ENCODE results near the gene ACE.

- no peak for TF ChIP-seq ZNF274 (IDR thresholded peaks at IDR 0.05; ENCODE audit: low read depth, low read length)
- no peak for TF ChIP-seq YY1 (IDR thresholded peaks at IDR 0.05; ENCODE audit: insufficient read depth, insufficient read length)
- TF ChIP-seq SUZ12 (IDR thresholded peaks at IDR 0.05; ENCODE audit: extremely low read depth, insufficient read depth, insufficient read length): no peak
Measured at GRCh38 chr17:63516910-63517824, 40.3 kb downstream of the ACE start.
